Smooth muscle cell of the brain vasculature (primary cell): Measurements from ENCODE around the gene ARL8A.
"Not testable (repeated sequence)": the region's sequence is repeated elsewhere in the genome, so short reads cannot be mapped to it uniquely, and the experiment has no call there.

ENCODE experiments used
- DNase-seq: peaks from one replicate; pipeline ENCODE4 v3.0.0-alpha.2; 2012; ENCODE audit warnings: low read depth, low spot score

Gene ARL8A

DNA sequence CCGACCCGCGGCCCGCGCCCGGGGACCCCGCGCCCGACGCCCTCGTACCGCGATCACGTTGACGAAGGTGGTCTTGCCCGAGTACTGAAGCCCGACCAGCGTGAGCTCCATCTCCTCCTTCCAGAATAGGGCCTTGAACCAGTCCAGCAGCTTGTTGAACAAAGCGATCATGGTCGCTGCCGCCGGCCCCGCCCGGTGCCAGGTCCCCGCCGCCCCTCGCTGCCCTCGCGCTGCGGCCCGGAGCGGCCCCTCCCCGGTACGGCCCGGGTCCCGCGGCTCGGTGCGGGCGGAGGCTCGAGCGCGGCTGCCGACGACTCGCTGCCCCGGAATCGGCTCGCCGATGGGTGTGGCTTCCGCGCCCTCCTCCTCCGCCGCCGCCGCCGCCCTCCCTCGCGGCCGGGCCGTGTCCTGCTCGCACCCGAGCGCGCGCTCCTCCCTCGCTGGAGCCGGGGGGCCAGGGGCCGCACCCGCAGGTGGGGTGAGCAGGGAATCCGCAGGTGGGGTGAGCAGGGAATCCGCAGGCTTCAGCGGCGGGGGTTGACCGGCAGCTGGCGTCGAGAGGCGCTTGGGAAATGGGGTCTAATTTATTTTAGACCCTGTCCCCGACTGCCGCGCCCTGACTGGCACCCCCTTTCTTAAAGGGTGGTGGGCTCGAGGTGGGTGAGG is at the start of gene ARL8A:
Gene ARL8A (minus strand): TSS at position 336 of the 666 bp plus-strand sequence. CDS start 165 bp downstream, at position 171.
- DNase-seq: no peak

- no peak for DNase-seq
These were observed 49.8 kb upstream of the ARL8A start for GRCh38 chr1:202194328-202194648.

DNA sequence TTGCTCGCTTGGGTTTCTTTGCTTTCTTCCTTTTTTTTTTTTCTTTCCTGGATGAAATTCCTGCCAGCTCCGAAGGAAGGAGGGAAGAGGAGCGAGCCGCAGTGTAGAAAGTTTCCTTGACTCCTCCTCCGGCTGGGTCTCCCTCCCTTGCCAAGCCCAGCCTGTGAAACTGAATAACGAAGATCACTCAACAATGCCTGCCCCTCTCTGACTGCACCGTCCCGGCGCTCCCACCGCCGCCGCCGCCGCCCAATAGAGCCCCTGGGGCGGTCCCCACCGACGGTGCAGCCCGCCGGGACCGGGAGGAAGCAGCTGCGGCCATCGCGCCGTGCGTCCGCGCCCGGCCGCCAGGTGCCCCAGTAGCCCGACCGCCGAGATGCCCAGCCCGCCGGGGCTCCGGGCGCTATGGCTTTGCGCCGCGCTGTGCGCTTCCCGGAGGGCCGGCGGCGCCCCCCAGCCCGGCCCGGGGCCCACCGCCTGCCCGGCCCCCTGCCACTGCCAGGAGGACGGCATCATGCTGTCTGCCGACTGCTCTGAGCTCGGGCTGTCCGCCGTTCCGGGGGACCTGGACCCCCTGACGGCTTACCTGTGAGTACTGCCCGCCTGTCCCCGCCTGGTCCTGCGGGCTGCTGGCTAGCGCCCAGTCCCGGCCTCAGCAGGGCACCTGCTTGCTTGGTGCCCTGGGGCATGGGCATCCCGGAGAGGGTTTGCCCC is 49.2 kb upstream of the ARL8A start, which contains the start of gene LGR6:
Gene LGR6 (plus strand): TSS at position 186 of the 714 bp plus-strand sequence. CDS start 191 bp downstream, at position 377.
- DNase-seq: no peak

DNA sequence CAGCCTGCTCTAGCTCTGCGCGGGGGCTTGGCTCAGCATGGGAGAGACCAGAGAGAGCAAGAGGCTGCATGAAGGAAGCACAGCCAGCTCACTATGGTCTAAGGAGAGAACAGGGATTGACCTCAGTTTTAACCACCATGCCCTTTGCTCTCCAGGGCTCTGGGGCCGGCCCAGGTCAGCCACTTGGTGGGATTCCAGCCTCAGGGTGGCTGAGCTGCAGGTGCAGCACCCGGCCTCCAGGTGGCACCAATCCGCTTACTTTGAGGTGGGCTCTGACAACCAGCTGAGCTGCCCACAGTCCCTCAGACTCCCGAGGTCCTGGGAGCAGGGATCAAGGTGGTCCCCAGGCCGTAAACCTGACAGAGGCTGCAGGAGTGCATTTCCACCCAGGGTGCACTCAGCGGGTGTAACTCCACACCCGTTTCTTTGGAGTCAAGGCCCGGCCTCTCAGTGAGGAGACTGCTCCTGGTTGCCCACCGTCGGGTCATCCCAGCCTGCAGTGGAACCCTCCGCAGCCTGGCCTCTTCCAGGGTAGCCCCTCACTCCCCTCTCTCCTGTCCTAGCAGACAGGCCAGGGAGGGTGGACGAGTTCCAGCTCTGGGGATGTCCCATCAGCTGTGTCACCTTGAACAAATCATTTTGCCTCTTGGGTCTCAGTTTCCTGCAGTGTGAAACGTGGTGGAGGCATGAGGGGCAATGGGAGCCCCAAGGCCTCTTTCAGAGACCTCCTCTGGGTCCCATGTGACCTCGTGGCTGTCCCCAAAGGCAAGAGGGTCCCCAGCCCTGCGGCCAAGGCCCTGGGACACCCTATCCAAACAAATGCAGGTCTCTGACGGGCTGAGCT is 48.5 kb upstream of the ARL8A start:
- no peak for DNase-seq

DNA sequence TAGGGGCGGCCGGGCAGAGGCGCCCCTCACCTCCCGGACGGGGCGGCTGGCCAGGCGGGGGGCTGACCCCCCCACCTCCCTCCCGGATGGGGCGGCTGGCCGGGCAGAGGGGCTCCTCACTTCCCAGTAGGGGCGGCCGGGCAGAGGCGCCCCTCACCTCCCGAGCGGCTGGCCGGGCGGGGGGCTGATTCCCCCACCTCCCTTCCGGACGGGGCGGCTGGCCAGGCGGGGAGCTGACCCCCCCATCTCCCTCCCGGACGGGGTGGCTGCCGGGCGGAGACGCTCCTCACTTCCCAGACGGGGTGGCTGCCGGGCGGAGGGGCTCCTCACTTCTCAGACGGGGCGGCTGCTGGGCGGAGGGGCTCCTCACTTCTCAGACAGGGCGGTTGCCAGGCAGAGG is 46.9 kb upstream of the ARL8A start:
- not testable (repeated sequence) for DNase-seq

- no peak for DNase-seq
These were observed 45.6 kb upstream of the ARL8A start for GRCh38 chr1:202189918-202190715.

DNA sequence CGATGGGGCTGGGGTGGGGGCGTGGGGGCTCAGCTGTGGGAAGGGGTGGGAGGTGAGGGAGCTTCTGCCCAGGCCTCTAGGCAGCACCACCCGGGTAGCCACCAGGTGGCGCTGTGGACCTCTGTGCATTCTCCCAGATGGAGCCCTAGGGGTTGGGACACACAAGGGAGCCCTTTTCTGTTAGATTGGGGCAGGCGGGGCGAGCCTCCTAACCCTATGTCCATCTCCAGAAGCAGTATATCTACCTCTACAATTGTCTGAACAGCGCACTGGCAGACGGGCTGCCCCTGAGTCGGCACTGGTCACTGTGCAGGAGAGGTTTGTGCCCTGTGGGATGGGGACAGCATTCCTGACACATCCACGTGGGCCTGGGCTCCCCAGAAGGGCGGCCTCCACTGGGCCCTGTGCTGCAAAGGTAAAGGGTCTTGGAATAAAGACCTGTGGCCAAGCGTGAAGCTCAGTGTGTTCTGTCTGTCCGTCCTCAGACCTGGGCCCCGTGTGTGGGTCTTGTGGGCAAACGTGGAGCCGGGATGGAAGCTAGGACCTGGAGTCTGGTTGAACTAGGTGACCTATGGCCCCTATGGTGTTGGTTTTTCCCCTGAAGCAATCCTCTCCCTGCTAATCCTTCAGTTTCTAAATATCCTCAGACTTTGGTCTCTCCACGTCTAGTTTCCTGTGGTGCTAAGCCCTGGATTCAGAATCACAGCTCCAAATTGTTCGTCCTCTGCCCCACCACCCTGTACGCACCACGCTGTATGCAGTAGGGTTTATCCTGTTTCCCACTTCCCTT is 44.7 kb upstream of the ARL8A start:
- no peak for DNase-seq

GRCh38 chr1:202187697-202188407 is 43.3 kb upstream of the ARL8A start:
- DNase-seq: no peak

GRCh38 chr1:202187041-202187671 is 42.6 kb upstream of the ARL8A start:
- no peak for DNase-seq

DNA sequence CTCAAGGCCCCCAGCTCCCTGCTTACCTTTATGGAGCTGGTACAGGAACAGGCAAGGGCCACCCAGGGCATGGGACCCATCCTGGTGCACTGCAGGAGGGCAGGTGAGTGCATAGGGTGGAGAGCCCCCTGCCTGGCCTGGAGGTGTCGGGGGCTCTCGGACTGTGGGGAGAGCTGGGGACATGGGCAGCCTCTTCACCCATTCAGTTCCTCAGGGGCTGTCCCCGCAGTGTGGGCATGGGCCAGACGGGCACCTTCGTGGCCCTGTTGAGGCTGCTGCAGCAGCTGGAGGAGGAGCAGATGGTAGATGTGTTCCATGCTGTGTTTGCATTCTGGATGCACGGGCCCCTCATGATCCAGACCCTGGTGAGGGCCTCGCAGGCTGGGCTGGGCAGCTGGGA is 41.8 kb upstream of the ARL8A start:
- DNase-seq: no peak

DNA sequence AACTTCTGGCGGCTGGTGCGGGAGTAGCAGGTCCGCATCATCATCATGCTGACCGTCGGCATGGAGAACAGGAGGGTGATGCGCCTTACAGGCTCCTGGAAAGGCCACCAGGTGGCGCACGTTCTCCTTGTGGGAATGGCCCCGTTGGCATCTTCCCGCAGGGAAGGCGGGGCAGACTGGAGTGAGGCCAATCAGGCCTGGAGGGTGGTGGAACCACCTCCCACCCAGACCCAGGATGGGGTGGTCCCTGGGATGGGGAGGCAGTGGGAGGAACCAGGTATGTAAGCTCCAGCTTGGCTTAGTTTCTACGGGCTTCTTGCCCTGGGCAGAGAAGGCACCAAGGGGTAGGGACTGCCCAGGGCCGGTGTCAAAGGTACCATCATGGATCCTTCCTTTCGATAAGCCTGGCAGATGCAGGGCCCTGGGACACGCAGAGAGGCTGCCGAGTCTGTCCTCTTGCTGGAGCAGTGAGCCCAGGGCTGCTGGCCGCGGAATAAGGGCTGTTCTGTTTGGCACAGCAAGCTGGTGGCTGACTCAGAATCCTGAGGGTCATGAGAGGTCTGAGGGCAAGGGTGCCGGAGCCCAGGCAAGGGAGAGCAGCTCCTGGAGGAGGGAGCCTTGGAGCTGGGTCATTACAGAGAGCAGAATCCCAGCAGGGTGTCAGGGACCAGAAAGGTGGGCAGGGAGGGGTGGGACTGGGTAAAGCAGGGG is 40.4 kb upstream of the ARL8A start:
- DNase-seq: peak; percentile 63

GRCh38 chr1:202182040-202182877 is 37.7 kb upstream of the ARL8A start:
- DNase-seq: no peak

- DNase-seq: no peak
These were observed 37.0 kb upstream of the ARL8A start for GRCh38 chr1:202181586-202181985.

GRCh38 chr1:202180751-202181139 is 36.2 kb upstream of the ARL8A start:
- DNase-seq: not testable (repeated sequence)

DNA sequence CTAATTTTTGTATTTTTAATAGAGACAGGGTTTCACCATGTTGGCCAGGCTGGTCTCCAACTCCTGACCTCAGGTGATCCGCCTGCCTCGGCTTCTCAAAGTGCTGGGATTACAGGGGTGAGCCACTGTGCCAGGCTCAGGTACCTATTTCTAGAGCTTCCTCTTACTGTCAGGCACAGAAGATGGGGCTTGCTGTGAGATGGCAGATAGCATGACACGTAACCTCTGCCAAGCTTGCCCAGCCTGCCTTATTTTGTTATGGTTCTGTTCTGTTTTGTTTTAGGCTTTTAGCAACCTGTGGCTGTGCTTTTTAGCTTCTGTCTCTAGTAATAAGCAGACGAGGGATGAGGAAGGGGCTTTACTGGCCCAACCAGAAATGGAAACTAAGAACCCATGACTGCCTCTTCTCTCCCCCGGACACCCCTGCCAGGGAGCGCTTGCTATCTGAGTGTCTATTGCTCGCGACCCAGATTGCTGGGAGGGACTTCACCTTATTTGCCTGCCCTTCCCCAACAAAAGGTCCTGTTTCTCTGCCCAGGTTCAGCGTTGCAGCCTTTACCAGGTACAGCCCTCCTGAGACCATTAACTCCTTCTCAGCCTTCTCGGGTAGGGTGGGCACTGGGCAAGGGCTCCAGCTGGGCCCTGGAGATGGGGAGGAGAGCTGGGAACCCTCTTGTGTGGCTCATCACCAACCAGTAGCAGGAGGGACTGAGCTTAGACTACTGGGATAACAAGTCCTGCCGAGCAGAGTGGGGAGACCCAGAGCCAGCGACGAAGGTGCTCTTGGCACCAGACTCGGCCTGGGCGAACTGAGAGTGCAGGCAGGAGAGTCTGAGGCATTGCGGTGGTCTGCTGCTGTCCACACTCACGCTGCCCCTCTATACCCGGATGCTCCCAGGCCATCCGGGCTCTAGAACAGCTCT is 35.6 kb upstream of the ARL8A start:
- DNase-seq: no peak

DNA sequence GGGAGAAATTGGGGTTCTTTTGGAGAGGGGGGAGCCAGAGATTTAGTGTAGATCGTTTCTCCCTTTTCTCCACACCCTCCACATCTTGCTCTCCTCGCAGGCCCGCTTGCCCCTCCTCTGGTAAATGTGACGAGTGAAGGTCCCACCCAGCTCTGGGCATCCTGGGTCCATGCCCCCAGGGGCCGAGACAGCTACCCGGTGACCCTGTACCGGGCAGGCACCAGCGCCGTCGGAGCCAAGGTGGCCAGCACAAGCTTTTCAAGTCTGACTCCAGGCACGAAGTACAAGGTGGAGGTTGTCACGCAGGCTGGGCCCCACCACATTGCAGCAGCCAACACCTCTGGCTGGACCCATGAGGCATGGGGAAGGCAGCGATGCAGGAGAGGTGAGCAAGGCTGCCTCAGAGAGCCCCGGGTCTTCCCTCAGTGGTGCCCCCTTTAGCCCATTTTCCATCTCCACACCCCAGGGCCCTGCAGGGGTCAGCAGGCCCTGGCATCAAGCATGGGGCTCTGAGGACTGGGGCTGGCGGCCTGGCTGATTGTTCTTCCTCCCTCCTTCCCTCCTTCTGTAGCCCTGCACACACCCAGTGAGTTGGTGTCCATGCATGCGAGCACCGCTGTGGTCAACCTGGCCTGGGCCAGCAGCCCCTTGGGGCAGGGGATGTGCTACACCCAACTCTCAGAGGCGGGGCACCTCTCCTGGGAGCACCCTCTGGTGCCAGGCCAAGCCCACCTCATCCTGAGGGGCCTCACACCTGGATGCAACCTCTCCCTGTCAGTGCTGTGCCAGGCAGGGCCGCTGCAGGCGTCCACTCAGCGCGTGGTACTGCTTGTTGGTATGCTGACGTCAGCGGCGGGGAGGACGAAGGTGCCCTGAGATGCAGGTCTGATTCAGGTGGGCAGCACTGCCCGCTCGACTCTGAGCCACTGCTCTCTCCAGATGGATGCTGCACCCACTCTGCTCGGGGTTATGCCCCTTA is 32.7 kb upstream of the ARL8A start:
- no peak for DNase-seq
